ENCODE measurements around the gene ZBTB4.

ZBTB4 gene

GRCh38 chr17:7497228-7497627, 17.8 kb upstream of the ZBTB4 start:
- H3K4me3 ChIP-seq (ENCODE audit: control insufficient read depth, low read depth, low read length), result no peak overlapping the region

GRCh38 chr17:7496470-7497183, 17.2 kb upstream of the ZBTB4 start:
- H3K4me3 ChIP-seq (ENCODE audit: control insufficient read depth, low read depth, low read length), result no peak overlapping the region
- TF ChIP-seq CTCF (IDR thresholded peaks at IDR 0.05; ENCODE audit: control insufficient read depth, insufficient read depth, low read depth, low read length, missing control alignments), result no peak
- DNase-seq (ENCODE audit: low read depth), result no peak

More at GRCh38 chr17:7497228-7497627, 17.8 kb upstream of the ZBTB4 start:
- no peak for TF ChIP-seq CTCF (IDR thresholded peaks at IDR 0.05; ENCODE audit: control insufficient read depth, insufficient read depth, low read depth, low read length, missing control alignments)
- no peak for DNase-seq (ENCODE audit: low read depth)

- DNase-seq (ENCODE audit: low read depth), result no peak
- no peak overlapping the region for H3K4me3 ChIP-seq (ENCODE audit: control insufficient read depth, low read depth, low read length)
- TF ChIP-seq CTCF (IDR thresholded peaks at IDR 0.05; ENCODE audit: control insufficient read depth, insufficient read depth, low read depth, low read length, missing control alignments), result no peak
Measured at GRCh38 chr17:7495906-7496434, 16.5 kb upstream of the ZBTB4 start.

GRCh38 chr17:7493941-7494340, 14.5 kb upstream of the ZBTB4 start:
- H3K4me3 ChIP-seq (ENCODE audit: control insufficient read depth, low read depth, low read length), result no peak overlapping the region
- TF ChIP-seq CTCF (IDR thresholded peaks at IDR 0.05; ENCODE audit: control insufficient read depth, insufficient read depth, low read depth, low read length, missing control alignments), result no peak
- no peak for DNase-seq (ENCODE audit: low read depth)

- TF ChIP-seq CTCF (IDR thresholded peaks at IDR 0.05; ENCODE audit: control insufficient read depth, insufficient read depth, low read depth, low read length, missing control alignments), result no peak
- DNase-seq (ENCODE audit: low read depth), result no peak
Measured at GRCh38 chr17:7491583-7491982, 12.2 kb upstream of the ZBTB4 start.

GRCh38 chr17:7490144-7490543, 10.7 kb upstream of the ZBTB4 start:
- no peak overlapping the region for H3K4me3 ChIP-seq (ENCODE audit: control insufficient read depth, low read depth, low read length)
- no peak for DNase-seq (ENCODE audit: low read depth)
- TF ChIP-seq CTCF (IDR thresholded peaks at IDR 0.05; ENCODE audit: control insufficient read depth, insufficient read depth, low read depth, low read length, missing control alignments), result no peak

More at GRCh38 chr17:7491583-7491982, 12.2 kb upstream of the ZBTB4 start:
- H3K4me3 ChIP-seq (ENCODE audit: control insufficient read depth, low read depth, low read length), result no peak overlapping the region

Measured in AG09309 (cell line).